Subcutaneous preadipocyte (primary cell): ENCODE results near the gene ETDC. TPM values are rescaled to one million over a fixed set of nuclear protein-coding genes. Genes with fewer than 3 reads are reported as not detected.

Source experiments
- total RNA-seq: library from RNA; depleted of rRNA; stranded (reverse); fragments of >200 nt; gene quantifications from 2 replicates; pipeline ENCODE4 v1.2.3, GENCODE V29; 2012

The ETDC gene
- not detected in 2 replicates for total RNA-seq

DNA sequence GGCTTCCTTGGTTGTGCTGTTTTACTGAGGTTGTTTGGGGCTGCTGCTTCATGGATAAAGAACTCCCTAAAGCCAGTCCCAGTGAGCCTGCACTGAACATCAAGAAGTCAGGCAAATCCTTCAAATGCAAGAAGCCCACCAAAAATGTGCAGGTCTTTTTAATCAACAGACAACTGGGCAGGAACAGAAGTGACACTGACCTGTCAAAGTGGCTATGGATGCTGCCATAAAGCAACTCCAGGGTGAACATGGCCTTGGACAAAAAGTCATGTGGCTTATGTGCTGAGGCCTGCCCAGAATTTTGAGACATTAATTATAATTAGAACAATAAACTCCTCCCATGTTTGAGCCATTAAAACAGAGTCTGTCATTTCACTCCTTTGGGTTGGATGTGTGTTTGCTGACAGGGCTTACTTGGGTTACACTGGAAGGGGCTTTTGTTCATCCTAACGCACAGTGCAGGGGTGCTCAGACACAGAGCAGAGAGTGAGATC, at the start of gene ETDC:
TSS of gene ETDC (plus strand) at position 51 of the 494 bp plus-strand sequence. CDS start at position 51, 0 bp downstream.

Other genes with a start within 250 kb of the ETDC start
- 0.98 and 1.1 TPM in 2 replicates for gene SMIM10L2B, start 210.8 kb upstream of the ETDC start, total RNA-seq
- not detected in 2 replicates for gene ETDB, start 189.0 kb upstream of the ETDC start, total RNA-seq
- gene CT55, start 138.1 kb upstream of the ETDC start, total RNA-seq, result not detected in 2 replicates
- gene ETDA, start 57.4 kb upstream of the ETDC start, total RNA-seq, result not detected in 2 replicates
- gene ZNF75D, start 34.6 kb downstream of the ETDC start, total RNA-seq, result 6.2 and 7.2 TPM in 2 replicates
- gene ZNF449, start 35.3 kb downstream of the ETDC start, total RNA-seq, result 5.9 TPM in 2 replicates
- under 0.01 TPM in 2 replicates for gene SMIM10L2A, start 112.5 kb downstream of the ETDC start, total RNA-seq
- 2.2 and 2.6 TPM in 2 replicates for gene INTS6L, start 211.2 kb downstream of the ETDC start, total RNA-seq